ENCODE measurements around the gene ADAMTS2. TPM values are rescaled to one million over a fixed set of nuclear protein-coding genes. Genes with fewer than 3 reads are reported as not detected.

The ADAMTS2 gene
- total and polyA plus RNA-seq, 2 of the 8 experiments (the other 6 are each of a cell fraction or from before 2014, with no cell fraction given), result 6.6 to 7.3 TPM

DNA sequence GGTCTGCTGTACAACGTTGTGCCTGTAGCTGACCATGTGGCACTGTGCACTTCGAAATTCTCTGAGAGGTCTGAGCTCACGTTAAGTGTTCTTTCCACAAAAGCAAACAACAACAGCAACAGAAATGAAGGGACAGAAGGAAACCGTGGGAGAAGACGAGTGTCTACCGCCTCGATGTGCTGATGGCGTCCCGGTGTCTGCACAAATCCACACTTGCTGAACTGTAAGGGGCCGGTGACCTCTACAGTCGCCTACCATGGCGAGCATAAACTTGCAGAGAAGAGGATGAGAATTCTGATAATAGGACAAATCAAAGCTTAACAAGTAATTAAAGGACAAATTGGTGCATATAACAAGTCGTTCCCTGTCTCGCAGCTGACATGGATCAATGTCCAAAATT, 114.0 kb downstream of the ADAMTS2 start:
- no peaks in the 10 kb centered on the region for H3K79me1 ChIP-seq (ENCODE audit: low read depth, low read length)
- no peak overlapping the region for H3K9ac ChIP-seq (replicated peaks in 1 of 4; ENCODE audit: extremely low read depth in 1 of 4, low read depth in 3 of 4, low read length in 3 of 4)
- H3K4me2 ChIP-seq (ENCODE audit: insufficient read depth in 1 of 2, low read depth in 2 of 2, low read length in 2 of 2), result no peak overlapping the region
- DNase-seq (ENCODE audit: low read depth in 1 of 2, low spot score in 2 of 2) (no peak), FAIRE-seq (no peak)
- H3K4ac ChIP-seq (replicated peaks; ENCODE audit: insufficient read length, low read depth, low read length), result no peak overlapping the region
- TF ChIP-seq CTBP2 (IDR thresholded peaks at IDR 0.05; ENCODE audit: borderline replicate concordance, insufficient read depth, insufficient read length, low read length) (no peak), KDM1A (IDR thresholded peaks at IDR 0.05; ENCODE audit: borderline replicate concordance, low read length) (no peak), CREB1 (IDR thresholded peaks at IDR 0.05) (no peak)
- H2AK5ac ChIP-seq (ENCODE audit: low read depth, low read length), result no peak overlapping the region
- 91% methylated on average over 14 of the region's 14 CpGs; no CpG with 5 or more reads in 1 of the 2 experiments for WGBS, 2 experiments (ENCODE audit: extremely low coverage in 1 of 2, insufficient coverage in 1 of 2, insufficient read length in 1 of 2, insufficient replicate concordance in 2 of 2, low coverage in 1 of 2, low lambda C conversion rate in 2 of 2, missing lambda C conversion rate in 1 of 2)
- peaks cover 0 to 20% (median 13%) of the 10 kb centered on the region in 4 experiments; a peak in 6 of 7 replicates for H3K4me1 ChIP-seq (replicated peaks in 1 of 4; ENCODE audit: control insufficient read depth in 3 of 4, insufficient read depth in 4 of 4, low read length in 3 of 4)
- no peak overlapping the region for H2BK20ac ChIP-seq (ENCODE audit: low read length)
- ChIA-PET POLR2A (ENCODE audit: partially characterized antibody) (no interaction called here), CTCF (ENCODE audit: partially characterized antibody) (interaction anchor here (1.0 to 1.1 kb wide), 2 partner anchors 14 to 30 kb away, joined by 3 to 5 read pairs; no protein-coding TSS in a partner anchor)
- no peaks in the 10 kb centered on the region for H3K23me2 ChIP-seq (ENCODE audit: low read depth, low read length)
- H3K56ac ChIP-seq (replicated peaks; ENCODE audit: insufficient read length, low read depth, low read length), result no peak overlapping the region
- peaks cover 0 to 2% of the 10 kb centered on the region in 2 experiments for H4K20me1 ChIP-seq (replicated peaks in 1 of 2; ENCODE audit: control insufficient read depth in 1 of 2, insufficient read depth in 2 of 2, low read length in 2 of 2)
- H3K9me3 ChIP-seq (ENCODE audit: insufficient read depth in 2 of 2, low read depth in 1 of 2, low read length in 1 of 2), result no peaks in the 10 kb centered on the region
- H3K79me2 ChIP-seq (ENCODE audit: control insufficient read depth in 1 of 2, insufficient read depth in 2 of 2, low read length in 2 of 2), result no peaks in the 10 kb centered on the region
- H3K23ac ChIP-seq (ENCODE audit: insufficient read length), result no peak overlapping the region
- H3K27me3 ChIP-seq (replicated peaks in 1 of 4; ENCODE audit: control insufficient read depth in 3 of 4, extremely low read depth in 1 of 4, insufficient read depth in 3 of 4, low read length in 3 of 4), result no peaks in the 10 kb centered on the region
- H3K4me3 ChIP-seq (ENCODE audit: extremely low read depth in 1 of 4, insufficient read depth in 2 of 4, low read depth in 3 of 4, low read length in 4 of 4), result no peak overlapping the region
- no peak overlapping the region for H2BK12ac ChIP-seq (ENCODE audit: low read depth, low read length)
- no peaks in the 10 kb centered on the region for H3K36me3 ChIP-seq (ENCODE audit: control insufficient read depth in 2 of 4, insufficient read depth in 4 of 4, low read length in 3 of 4)
- H2BK15ac ChIP-seq (ENCODE audit: low read length), result no peak overlapping the region
- H3K14ac ChIP-seq (ENCODE audit: insufficient read length), result no peak overlapping the region
- no peak overlapping the region for H2AFZ ChIP-seq (ENCODE audit: low read length)
- H4K8ac ChIP-seq (ENCODE audit: extremely low read depth, insufficient read depth, low read length), result no peak overlapping the region
- no peak overlapping the region for H2BK120ac ChIP-seq (replicated peaks; ENCODE audit: low read depth, low read length)
- H4K91ac ChIP-seq (replicated peaks; ENCODE audit: insufficient read length, low read length), result no peak overlapping the region
- no peak overlapping the region for H3K18ac ChIP-seq (ENCODE audit: extremely low read depth, low read length)
- no peak overlapping the region for H3K27ac ChIP-seq (ENCODE audit: low read depth, low read length)
- no peak overlapping the region for H2BK5ac ChIP-seq (ENCODE audit: low read depth, low read length)
- H4K5ac ChIP-seq (ENCODE audit: insufficient read length, low read depth, low read length), result no peak overlapping the region
